ENCODE data around the gene CDH4. TPM values are rescaled to one million over a fixed set of nuclear protein-coding genes. Genes with fewer than 3 reads are reported as not detected.

CDH4 gene
- total and polyA plus RNA-seq, 9 of the 15 experiments (the other 6 are each of a cell fraction or from before 2014, with no cell fraction given): 0.04 TPM; not detected in 8

- Histone ChIP-seq H3K36me3 (ENCODE audit: control insufficient read depth, insufficient read depth, low read length) (no peaks in the 10 kb centered on the region), H2AFZ (ENCODE audit: low read depth, low read length) (no peak overlapping the region), H3K9ac (ENCODE audit: insufficient read depth in 1 of 2, low read depth in 2 of 2, low read length in 2 of 2) (no peak overlapping the region), H3K27ac (ENCODE audit: extremely low read depth, low read depth, low read length) (no peak overlapping the region), H3K4me1 (replicated peaks in 1 of 2; ENCODE audit: control insufficient read depth in 2 of 2, insufficient read depth in 2 of 2, low read length in 2 of 2) (no peaks in the 10 kb centered on the region), H4K20me1 (replicated peaks; ENCODE audit: control insufficient read depth, insufficient read depth, low read length) (no peaks in the 10 kb centered on the region), H3K4me3 (no peak overlapping the region), H3K9me3 (replicated peaks; ENCODE audit: control insufficient read depth, insufficient read depth, low read depth, low read length) (no peaks in the 10 kb centered on the region), H3K9me1 (ENCODE audit: control insufficient read depth, insufficient read depth, low read length) (no peaks in the 10 kb centered on the region), H3K79me2 (ENCODE audit: control insufficient read depth, insufficient read depth, low read length) (no peaks in the 10 kb centered on the region), H3K27me3 (ENCODE audit: control insufficient read depth in 2 of 2, insufficient read depth in 2 of 2, low read length in 2 of 2) (peaks cover 0 to 7% of the 10 kb centered on the region in 2 experiments; a peak in 3 of 5 replicates), H3K4me2 (ENCODE audit: insufficient read depth, low read length) (no peak overlapping the region)
- WGBS (ENCODE audit: insufficient coverage, low coverage, missing lambda C conversion rate): 8% methylated on average over 1 of the region's 1 CpG
- intact Hi-C loops (cut with micrococcal nuclease) (no loop called here), in situ Hi-C loops (cut with MboI) (no loop called here)
- FAIRE-seq: no peak
- no peak for DNase-seq (ENCODE audit: extremely low read depth in 1 of 4, low spot score in 3 of 4)
- ATAC-seq: no peak
- TF ChIP-seq CTCFL (IDR thresholded peaks at IDR 0.05; ENCODE audit: borderline replicate concordance, insufficient read depth, low read depth, low read length, poor library complexity, severe bottlenecking) (no peak), CHD1 (IDR thresholded peaks at IDR 0.05; ENCODE audit: low read length) (no peak), FOSL1 (tag; conservative IDR thresholded peaks at IDR 0.05) (no peak), ZHX1 (conservative IDR thresholded peaks at IDR 0.05; ENCODE audit: low read length) (no peak), L3MBTL2 (IDR thresholded peaks at IDR 0.05) (no peak), SIRT6 (IDR thresholded peaks at IDR 0.05; ENCODE audit: low read depth, low read length) (no peak), CC2D1A (IDR thresholded peaks at IDR 0.05) (no peak)
- TF ChIP-seq, protein P1, sequence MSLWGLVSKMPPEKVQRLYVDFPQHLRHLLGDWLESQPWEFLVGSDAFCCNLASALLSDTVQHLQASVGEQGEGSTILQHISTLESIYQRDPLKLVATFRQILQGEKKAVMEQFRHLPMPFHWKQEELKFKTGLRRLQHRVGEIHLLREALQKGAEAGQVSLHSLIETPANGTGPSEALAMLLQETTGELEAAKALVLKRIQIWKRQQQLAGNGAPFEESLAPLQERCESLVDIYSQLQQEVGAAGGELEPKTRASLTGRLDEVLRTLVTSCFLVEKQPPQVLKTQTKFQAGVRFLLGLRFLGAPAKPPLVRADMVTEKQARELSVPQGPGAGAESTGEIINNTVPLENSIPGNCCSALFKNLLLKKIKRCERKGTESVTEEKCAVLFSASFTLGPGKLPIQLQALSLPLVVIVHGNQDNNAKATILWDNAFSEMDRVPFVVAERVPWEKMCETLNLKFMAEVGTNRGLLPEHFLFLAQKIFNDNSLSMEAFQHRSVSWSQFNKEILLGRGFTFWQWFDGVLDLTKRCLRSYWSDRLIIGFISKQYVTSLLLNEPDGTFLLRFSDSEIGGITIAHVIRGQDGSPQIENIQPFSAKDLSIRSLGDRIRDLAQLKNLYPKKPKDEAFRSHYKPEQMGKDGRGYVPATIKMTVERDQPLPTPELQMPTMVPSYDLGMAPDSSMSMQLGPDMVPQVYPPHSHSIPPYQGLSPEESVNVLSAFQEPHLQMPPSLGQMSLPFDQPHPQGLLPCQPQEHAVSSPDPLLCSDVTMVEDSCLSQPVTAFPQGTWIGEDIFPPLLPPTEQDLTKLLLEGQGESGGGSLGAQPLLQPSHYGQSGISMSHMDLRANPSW (CRISPR knock-in tag; IDR thresholded peaks at IDR 0.05): no peak
- CTCF ChIA-PET (ENCODE audit: low intra/inter-chr PET ratio): no interaction called here
- no TSS peak for BruUV-seq (replicated peaks)
- POLR2A ChIA-PET: no interaction called here
Observed at GRCh38 chr20:61217848-61218247, 34.2 kb upstream of the CDH4 start.
